Measurements from ENCODE around the gene PTPRF. TPM values are rescaled to one million over a fixed set of nuclear protein-coding genes. Genes with fewer than 3 reads are reported as not detected.
A peak's percentile ranks its signal among the peaks of the same experiment; 100 is the strongest.

Gene PTPRF
- total and polyA plus RNA-seq, 8 donors, result 123 to 279 (median 195) TPM

DNA sequence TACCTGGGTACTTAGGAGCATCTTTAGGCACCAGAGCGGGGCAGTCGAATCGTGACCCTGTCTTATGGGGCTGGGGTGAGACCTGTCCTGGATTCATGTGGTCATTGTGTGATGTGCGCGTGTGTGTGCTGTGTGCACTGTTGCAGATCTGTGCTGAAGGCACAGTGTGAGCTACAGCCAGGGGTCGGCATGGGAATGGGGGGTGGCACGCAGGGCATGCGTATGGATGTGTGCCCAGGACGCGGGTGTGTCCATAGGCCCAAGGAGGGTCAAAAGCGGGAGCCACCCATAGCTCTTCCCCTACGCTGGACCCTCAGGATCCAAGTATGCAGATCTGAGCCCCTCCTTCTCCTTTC lies 14.6 kb downstream of the PTPRF start:
- intact Hi-C loops (cut with DNase I), result no loop called here
- H3K36me3 ChIP-seq, result no peaks in the 10 kb centered on the region

GRCh38 chr1:43545695-43546387 lies 15.2 kb downstream of the PTPRF start:
- Histone ChIP-seq H3K9me3 (no peaks in the 10 kb centered on the region), H3K4me3 (no peak overlapping the region), H3K27ac (no peak overlapping the region), H3K27me3 (no peaks in the 10 kb centered on the region), H3K36me3 (no peaks in the 10 kb centered on the region), H3K4me1 (peaks cover 21 to 32% of the 10 kb centered on the region in 2 donors)
- TF ChIP-seq CTCF (IDR thresholded peaks at IDR 0.05), result no peak
- peak in 3 of 4 donors; percentile 67 to 80 (median 79) for DNase-seq
- peak; percentile 27 for ATAC-seq
- intact Hi-C loops (cut with DNase I), result no loop called here

More for the DNA sequence above, 14.6 kb downstream of the PTPRF start:
- DNase-seq, result peak in 1 of 4 donors; percentile 41
- no peak for TF ChIP-seq CTCF (IDR thresholded peaks at IDR 0.05)
- Histone ChIP-seq H3K27me3 (no peaks in the 10 kb centered on the region), H3K4me3 (no peak overlapping the region), H3K4me1 (peaks cover 16 to 28% of the 10 kb centered on the region in 2 donors), H3K9me3 (no peaks in the 10 kb centered on the region), H3K27ac (no peak overlapping the region)
- ATAC-seq, result no peak

DNA sequence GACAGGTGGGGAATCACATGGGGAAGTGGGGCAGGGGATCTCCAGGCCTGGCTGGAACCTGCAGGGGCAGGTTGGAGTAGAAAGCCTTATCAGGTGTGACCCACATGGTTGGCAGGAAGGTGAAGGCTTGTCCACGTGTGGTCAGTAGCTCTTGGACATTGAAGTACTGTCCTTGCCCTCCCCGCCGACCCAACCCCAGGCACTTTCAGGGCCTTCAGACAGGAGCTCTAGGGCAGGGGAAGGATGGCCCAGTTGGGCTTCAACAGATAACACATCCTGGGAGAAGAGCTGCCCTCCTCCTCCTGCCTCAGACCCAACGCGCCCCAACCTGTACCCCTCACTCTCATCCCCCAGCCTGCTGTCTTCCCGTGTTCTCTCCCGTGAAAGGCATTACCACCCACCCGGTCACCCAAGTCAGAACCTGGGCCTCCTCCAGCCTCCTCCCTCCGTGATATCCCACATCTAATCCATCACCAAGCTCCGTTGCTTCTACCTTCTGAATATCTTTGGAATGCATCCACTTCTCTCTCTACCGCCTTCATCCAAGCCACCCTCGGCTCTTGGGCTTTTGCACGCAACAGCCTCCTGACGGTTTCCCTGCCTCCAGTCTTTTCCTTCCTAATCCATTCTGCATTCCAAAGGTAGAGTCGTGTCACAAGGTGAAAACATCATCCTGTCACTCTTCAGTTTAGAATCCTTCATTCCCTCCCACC lies 15.9 kb downstream of the PTPRF start:
- TF ChIP-seq CTCF (IDR thresholded peaks at IDR 0.05), result no peak
- Histone ChIP-seq H3K27me3 (no peaks in the 10 kb centered on the region), H3K4me3 (no peak overlapping the region), H3K36me3 (no peaks in the 10 kb centered on the region), H3K9me3 (no peaks in the 10 kb centered on the region), H3K27ac (no peak overlapping the region), H3K4me1 (peaks cover 21 to 27% of the 10 kb centered on the region in 2 donors)
- peak in 1 of 4 donors; percentile 51 for DNase-seq
- intact Hi-C loops (cut with DNase I), result no loop called here
- ATAC-seq, result no peak

DNA sequence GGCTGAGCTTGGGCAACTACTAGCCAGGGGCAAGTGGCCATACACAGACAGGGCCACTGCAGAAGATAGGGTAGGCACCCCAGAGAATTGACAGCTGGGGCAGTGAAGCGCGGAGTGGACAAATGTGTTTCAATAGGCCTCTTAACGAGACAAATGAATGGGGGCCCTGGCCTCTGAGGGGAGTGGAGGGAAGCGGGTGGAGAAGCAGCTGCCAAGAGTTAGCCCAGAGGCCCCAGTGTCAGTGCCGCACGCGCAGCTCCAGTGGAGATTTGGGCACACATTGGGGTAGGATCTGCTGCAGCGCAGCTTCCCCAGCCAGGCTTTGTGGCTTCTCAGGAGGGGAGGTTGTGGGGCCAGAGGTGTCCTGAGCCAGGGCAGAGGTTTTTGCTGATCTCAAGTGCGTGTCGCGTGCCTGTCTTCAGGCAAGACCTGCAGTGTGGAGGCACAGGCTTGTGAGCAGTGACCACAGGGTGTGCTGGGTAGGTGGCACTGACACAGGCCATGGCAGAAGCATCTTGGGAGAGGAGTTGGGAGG lies 16.9 kb downstream of the PTPRF start:
- DNase-seq (peak in 1 of 4 donors; percentile 61), ATAC-seq (no peak)
- H3K4me3 ChIP-seq, result no peak overlapping the region
- H3K27me3 ChIP-seq, result no peaks in the 10 kb centered on the region
- no peak for TF ChIP-seq CTCF (IDR thresholded peaks at IDR 0.05)
- H3K4me1 ChIP-seq, result peaks cover 21 to 27% of the 10 kb centered on the region in 2 donors
- no peaks in the 10 kb centered on the region for H3K36me3 ChIP-seq
- no peaks in the 10 kb centered on the region for H3K9me3 ChIP-seq
- intact Hi-C loops (cut with DNase I), result no loop called here
- H3K27ac ChIP-seq, result no peak overlapping the region

All from left lung (tissue), 10 donors.